HG02870 (cell line): ENCODE measurements around the gene BCKDHB.

Experiments used
- ATAC-seq: cut with Tn5 transposase; IDR thresholded peaks from one replicate; pipeline ENCODE4 v1.9.1; 2021; ENCODE audit warnings: mild to moderate bottlenecking, moderate library complexity; ENCODE audit not compliant: unreplicated experiment

BCKDHB gene

GRCh38 chr6:80366714-80367113 is 260.2 kb downstream of the BCKDHB start:
- no peak for ATAC-seq

GRCh38 chr6:80376411-80376810 is 269.9 kb downstream of the BCKDHB start:
- no peak for ATAC-seq

- ATAC-seq = no peak
Observed at GRCh38 chr6:80380566-80380965, 274.1 kb downstream of the BCKDHB start.

- ATAC-seq = peak; percentile 84
Observed at GRCh38 chr6:80382811-80383210, 276.3 kb downstream of the BCKDHB start.

GRCh38 chr6:80388507-80388906 is 282.0 kb downstream of the BCKDHB start:
- peak; percentile 62 for ATAC-seq
